ENCODE results near the gene S100B.

The S100B gene

DNA sequence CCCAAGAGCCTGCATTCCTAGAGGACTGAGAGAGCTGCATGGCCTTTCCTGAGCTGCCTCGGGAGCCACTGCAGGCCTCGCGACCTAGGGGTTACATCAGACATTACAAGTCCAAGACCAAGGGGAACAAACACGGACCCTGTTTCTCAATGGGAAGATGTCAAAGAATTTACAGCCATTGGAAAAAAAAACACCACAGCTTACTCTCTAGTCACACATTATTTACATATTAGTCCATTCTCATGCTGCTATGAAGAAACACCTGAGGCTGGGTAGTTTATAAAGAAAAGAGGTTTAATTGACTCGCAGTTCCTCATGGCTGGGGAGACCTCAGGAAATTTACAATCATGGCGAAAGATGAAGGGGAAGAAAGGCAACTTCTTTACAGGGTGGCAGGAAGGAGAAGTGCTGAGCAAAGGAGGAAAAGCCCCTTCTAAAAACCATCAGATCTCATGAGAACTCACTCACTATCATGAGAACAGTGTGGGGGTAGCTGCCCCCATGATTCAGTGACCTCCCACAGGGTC lies 22.2 kb upstream of the S100B start:
- no peak for DNase-seq

DNA sequence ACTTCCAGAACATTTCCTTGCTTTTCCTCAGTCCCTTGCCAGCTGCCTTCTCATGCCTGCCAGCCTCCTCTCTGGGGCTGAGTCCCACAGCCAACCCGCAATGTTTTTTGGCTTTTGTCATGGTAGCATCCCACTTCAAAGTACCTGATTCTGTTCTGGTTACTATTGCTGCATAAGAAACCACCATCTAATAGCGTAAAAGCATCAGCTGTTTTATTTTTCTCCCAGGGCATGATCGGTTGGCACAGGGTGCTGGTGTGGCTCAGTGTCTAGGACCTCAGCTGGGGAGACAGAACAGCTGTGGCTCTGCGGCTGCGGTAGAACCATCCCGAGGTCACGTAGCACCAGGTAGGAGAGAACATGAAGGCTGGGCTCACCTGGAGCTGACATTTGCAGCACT lies 21.7 kb upstream of the S100B start:
- no peak for DNase-seq

DNA sequence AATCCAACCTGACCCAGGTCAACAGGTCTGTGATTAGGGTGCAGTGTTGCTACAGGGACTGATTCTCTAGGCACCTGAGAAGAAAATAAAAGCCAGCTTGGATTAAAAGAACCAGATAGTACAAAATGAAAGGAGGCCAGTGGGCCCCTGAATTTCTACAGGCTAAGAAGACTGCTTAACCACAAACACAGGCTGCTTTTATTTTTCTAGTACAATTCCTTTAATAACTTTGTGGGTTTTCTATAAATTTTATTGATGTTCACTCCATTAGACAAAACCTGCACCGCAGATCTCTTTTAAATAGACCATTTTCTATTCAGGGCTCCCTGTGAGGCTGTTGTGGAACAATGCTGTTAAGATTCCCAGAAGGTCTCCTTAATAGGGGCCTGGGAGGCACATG lies 20.9 kb upstream of the S100B start:
- DNase-seq = no peak

DNA sequence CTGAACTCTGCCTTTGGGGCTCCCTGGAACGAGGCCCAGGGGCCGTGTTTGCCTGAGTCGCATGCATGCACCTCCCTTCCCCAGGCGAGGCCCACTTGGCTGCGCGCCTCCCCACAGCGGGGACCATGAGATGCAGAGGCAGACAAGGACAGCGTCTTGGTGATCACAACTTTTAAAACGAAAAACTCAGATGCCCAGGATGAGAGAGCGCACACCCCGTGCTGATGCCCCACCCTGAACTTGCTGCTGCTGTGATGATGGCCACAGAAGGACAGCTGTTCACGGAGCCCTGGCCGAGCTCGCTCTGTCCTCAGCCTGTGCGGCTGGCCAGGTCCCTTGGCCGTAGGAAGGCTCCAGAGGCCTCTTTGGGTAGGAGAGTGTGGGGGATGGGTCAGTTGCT lies 19.2 kb upstream of the S100B start:
- DNase-seq = no peak

DNA sequence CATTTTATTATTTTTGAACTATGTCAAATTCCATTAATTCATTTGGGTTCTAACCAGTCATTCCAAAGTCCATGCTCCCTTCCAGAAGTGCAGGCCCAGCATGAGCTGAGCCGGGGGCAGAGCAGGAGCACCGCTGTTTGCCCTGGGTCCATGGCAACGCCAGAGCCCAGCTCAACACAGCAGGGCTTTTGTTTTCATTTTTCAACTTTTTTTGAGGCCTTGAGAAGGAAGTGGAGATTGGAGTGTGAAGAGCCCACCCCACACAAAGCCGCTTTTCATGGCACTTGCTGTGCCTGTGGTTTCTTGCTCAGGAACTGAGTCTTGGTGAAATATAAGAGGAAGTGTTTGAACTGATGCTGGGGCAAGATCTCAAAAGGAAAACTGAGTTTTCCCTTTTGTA lies 17.3 kb upstream of the S100B start:
- DNase-seq = no peak

DNA sequence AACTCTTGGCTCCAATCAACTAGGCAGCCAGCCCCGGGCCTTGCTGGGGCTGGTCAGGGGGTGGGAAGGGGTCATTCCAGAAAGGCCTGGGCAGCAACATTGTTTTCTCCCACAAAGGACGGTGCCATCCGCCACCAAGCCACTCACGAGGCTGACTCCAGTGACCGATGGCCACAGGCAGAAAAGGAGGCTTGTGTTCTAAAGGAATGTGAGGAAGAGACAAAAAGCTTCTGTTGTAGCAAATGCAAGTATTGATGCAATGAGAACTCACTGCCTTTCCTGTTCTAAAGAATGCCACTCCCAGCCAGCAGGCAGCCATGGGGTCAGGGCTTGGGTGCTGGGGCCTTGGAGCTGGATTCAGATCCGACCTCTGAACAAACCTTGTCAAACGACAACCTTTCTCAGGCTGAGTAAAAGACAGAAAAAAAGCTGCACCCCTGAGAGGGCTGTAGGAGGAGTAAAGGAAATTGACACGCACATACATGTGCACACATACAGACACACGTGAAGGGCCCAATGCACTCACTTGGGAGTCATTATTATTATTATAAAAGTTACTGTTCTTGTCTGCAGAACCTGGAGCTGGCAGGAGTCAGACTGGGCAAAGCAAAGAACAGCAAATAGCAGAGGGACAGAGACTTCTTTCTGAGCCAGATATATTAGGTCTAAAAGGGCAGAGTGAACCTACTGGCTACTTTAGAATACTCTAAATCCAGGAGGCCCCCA lies 16.7 kb upstream of the S100B start:
- no peak for DNase-seq

DNA sequence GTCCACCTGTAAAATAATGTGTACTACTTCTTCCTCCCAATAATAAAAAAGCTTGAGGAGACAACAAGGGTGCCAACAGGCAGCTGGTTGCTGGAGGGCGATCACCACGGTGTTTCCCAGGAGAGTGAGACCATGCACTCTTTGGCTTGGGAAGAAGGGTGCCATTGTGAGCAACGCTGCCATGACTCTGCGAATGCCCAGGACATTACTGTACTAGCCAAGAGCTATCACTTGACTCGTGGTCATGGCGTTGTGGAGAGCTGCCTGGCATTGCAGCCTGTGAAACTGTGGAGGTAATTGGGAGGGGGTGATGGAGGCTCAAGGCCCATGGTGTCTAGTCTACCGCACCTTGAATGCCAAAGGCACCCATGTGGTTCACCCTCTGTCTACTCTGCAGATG lies 16.0 kb upstream of the S100B start:
- no peak for DNase-seq

DNA sequence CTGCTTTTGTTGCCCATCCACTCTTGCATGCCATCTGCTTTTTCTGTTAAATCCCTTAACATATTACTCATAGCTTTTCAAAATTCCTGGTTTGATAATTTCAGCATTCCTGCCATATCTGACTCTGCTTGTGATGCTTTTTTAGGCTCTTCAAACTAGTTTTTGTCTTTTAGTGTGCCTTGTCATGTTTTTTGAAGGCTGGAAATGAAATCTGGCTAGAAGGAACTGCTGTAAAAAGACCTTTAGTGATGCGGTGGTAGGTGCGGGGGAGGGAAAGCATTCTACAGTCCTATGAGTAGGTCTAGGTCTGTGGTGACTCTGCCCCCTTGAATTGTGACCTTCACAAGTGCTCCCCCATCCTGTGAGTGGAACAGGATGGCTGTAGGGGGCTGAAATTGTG lies 15.0 kb upstream of the S100B start:
- DNase-seq = no peak

DNA sequence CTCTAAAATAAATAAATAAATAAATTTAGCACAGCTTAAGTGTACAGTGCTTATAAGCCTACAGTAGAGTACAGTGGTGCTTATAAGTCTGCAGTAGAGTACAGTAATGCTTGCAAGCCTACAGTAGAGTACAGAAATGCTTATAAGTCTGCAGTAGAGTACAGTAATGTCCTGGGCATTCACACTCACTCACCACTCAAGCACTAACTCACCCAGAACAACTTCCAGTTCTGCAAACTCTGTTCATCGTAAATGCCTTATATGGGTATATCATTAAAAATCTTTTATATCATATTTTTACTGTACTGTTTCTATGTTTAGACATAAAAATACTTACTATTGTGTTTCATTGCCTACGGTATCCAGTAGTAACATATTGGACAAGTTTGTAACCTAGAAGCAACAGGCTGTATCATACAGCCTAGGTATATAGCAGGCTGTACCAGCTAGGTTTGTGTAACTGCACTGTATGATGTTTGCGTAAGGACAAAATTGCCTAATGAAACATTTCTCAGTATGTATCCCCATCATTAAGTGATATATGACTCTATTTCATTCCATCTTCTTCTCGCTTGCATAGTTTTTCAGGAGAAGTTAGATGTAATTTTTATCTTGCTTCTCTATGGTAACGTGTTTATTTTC lies 14.0 kb upstream of the S100B start:
- DNase-seq = no peak

DNA sequence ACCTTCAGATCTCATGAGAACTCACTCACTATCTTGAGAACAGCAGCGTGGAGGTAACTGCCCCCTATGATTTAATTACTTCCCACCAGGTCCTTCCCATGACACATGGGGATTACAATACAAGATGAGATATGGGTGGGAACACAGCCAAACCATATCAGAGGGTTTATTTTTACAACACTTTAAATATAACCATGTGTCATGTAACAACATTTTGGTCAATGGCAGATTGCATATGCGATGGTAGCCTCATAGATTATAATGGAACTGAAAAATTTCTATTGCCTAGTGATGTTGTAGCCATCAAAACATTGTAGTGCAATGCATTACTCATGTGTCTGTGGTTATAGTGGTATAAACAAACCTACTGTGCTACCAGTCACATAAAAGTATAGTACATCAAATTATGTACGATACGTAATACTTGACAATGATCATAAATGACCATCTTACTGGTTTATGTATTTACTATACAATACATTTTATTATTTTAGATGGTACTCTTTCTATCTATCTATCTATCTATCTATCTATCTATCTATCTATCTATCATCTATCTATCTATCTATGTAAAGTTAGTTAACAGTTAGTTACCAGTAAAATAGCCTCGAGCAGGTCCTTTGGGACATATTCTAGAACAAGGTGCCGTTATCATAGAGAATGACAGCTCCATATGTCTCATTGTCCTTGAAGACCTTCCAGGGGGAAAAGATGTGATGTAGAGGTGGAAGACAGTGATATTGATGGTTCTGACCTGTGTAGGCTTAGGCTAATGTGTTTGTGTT lies 12.6 kb upstream of the S100B start:
- DNase-seq = no peak

DNA sequence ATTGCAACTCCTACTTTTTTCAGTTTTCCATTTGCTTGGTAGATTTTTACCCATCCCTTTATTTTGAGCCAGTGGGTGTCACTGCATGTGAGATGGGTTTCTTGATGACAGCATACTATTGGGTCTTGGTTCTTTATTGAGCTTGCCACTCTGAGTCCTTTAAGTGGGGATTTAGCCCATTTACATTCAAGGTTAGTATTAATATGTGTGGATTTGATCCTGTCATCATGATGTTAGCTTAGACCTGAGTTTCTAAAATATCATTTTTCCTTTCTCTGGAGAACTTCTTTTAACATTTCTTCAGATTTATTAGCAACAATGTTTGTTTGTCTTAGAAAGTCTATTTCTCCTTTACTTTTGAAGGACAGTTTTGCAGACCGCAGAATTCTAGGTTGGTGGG lies 11.8 kb upstream of the S100B start:
- no peak for DNase-seq

DNA sequence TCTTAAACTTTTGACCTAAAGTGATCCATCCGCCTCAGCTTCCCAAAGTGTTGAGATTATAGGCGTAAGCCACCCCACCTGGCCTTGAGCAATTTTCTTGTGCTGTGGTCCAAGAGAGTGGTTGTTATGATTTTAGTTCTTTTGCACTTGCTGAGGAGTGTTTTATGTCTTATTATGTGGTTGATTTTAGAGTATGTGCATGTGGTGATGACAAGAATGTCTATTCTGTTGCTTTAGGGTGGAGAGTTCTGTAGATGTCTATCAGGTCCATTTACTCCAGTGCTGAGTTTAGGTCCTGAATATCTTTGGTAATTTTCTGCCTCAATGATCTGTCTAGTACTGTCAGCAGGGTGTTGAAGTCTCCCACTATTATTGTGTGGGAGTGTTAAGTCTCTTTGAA lies 11.2 kb upstream of the S100B start:
- no peak for DNase-seq

DNA sequence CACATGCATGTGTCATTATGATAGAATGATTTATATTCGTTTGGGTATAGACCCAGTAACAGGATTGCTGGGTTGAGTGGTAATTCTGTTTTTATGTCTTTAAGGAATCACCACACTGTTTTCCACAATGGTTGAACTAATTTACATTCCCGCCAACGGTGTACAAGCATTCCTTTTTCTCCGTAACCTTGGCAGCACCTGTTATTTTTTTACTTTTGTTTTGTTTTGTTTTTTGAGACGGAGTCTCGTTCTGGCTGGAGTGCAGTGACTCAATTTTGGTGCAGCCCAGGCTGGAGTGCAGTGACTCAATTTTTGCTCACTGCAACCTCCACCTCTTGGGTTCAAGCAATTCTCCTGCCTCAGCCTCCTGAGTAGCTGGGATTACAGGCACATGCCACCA lies 8.5 kb upstream of the S100B start:
- no peak for DNase-seq

DNA sequence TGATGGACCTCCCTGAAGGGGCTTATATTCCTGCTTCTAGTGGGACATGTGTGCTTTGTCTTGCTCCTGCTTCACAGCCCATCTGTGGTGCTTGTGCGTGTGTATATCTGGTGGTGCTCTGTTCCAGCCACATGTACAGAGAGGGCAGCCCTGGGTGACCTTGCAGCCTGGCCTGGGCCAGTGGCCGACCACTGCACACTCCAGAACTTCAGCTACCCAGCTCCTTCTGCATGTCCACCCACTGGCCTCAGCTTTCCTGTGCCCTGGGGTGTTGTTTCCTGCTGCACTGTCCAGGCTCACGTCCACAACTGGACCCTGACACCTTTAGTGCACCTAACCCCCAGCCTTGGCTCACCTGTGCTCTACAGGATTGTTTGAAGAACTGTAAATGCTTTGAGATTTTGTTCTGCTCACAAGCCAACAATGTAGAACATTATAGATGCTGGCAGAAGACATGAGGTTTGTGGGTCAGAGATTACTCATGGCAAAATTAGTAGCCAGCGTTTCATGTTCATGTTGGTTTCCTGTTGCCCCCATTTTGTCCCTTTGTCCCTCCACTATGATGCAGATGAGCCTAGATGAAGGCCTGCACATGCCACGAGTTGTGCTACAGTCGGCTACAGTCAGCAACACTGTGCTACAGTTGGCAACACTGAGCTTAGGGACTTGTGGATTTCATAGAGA lies 5.3 kb upstream of the S100B start:
- no peak for DNase-seq

DNA sequence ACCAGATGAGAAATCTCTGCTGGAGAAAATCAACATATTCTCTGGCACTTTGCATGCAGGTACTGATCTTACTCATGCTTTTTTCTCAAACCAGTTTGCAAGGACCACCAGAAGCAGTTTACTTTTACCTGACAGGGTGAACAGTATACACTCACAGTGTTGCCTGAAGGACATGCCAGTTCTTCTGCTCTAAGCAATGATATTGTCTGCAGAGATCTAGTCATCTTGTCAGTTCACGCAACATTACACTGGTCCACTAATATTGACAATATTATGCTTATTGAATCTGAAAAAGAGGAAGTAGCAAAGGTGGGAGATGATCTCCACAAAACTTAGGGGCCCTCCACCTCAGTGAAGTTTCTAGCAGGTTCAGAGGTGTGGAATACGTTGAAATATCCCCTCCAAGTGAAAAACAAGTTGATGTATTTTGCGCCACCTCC lies 3.8 kb upstream of the S100B start:
- DNase-seq = no peak

DNA sequence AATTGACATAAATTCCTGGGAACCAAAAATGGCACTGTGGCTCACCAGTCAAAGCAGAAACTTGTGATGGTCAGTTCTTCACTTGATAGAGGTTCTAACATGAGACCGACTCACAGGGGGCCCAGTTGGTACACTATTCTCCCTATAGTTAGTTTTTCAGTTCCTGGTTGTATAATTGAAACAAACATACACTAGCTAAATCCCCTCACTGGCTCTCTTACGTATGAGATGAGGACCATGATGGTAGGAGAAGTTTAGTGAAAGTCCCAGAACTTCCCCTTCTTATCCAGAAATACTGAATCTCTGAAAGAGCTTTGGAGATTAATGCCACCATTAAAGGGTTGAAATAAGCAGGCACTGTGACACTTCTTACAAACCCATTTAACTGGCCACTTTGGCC lies 2.8 kb upstream of the S100B start:
- DNase-seq = no peak

DNA sequence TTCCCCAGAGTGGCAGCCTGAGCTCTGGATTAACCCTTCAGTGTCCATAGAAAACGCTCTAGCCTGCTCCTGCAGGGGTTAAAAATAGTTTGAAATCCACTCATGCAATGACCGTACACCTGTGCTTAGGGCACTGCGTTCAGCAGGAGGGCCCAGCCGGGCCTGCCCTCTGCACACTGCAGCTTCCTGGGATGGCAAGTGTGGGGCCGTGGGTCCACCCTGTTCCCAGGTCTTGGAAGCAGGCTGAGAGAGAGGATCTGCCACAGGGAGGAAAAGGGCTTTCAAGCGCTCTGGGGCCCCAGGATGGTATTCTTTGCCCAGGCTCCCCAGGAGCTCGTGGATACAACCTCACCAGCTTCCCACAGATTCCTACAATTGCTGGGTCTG lies 1.5 kb upstream of the S100B start:
- no peak for DNase-seq

DNA sequence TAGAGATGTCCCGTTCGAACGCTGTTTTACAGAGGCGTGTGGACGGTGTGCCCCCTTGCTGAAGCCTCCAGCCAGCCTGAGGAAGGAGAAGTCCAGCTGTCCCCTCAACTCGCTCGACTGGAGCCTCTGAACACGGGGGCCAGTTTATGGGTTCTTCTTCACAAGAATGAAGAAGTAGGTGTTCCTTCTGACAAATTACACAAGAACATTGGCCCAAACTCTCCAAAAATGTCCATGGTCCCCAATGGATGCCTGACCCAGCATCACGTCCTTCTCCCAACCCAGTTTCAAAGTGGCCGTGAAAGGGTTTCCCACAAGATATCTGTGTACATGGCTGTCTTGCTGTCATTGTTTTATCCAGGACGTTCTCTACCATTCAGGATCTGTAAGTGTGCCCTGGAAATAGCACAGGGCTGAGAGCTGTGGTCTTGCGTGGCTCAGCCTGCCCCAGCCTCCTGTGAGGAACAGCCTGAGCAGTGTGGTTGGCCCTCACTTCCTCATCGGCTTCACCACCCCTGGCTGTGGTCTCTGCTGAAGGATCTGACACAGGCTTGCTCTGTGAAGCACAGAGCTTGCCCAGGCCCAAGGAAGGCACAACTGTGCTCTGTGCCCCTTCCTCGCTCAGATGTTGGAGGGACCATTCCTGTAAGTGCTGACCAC lies 1.0 kb upstream of the S100B start:
- DNase-seq = peak; percentile 46

DNA sequence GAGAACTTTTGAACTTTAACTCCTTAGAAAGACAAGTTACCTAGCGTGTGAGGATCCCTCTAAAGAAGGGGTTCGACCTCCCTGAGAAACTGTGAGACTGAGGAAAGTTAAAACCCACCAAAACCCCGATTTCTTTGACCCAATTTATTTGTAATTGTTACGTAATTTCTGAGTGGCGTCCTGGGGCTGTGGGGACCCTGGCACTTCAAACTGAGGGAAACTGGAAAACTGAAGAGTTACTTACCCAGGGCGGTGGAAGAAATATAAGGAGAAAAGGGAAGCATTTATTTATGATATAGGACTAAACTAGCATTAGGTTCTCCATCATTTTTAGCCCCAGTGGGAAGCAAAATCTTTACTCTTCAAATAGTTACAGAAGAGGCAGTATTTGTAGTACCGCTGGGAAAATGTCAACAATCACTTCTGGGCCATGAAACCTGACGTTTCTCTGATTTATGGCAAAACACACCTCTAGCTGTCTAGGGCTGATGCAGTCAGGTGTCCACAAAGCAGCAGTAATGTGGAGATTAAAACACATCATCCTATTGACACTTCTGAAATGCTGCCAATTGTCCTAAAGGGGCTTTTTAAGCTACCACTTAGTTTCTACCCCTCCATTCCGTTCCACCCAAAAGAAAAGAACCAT lies 430 bp downstream of the S100B start:
- DNase-seq = no peak

DNA sequence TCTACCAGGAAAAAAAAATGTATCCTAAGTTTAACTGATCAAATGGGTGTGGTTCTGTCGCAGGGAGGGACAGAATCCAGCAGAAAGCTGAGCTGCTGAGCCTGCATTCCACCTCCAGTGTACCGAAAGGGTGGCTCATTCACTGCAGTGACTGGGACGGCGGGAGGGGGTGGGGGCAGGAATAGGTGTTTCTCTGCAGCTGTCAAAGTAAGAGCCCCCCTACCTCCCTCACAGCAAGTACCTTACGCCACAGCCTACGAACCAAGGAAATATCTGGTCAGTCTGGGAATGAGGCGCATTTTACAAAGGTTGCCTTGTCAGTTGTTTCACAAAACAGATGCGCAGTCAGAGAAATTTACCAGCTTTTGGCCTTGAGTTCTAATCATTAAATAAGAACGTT lies 1.7 kb downstream of the S100B start:
- no peak for DNase-seq

DNA sequence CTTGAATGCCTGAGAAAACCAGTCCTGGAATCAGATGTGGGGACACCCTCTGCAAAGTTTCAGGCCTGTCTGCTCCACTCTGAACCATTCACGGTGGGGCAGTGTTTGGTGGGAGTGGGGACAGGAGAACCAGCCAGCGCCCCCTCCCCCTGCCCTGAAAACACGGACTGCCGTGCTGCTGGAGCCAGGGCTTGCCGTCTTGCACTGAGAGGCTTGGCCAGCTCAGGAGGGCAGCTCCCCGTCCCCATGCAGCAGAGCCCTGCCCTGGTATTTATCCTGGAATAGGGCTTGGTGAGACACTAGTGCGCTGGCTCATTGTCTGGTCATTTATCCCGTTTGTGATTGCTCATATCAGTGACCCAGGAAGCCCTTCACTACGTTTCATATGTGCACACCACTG lies 3.9 kb downstream of the S100B start:
- no peak for DNase-seq

DNA sequence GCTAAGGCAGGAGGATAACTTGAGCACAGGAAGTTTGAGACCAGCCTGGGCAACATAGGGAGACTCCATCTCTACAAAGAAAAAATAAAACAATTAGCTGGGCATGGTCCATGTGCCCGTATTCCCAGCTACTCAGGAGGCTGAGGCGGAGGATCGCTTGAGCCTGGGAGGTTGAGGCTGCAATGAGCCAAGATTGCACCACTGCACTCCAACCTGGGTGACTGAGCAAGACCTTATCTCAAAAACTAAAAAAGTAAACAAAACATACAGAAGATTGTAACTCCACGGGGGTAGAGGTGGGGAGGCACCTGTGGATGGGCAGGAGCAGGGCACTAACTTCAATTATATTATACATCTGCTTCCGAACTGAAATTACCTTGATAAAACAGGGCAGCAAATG lies 4.6 kb downstream of the S100B start:
- no peak for DNase-seq

All from activated CD8-positive, alpha-beta memory T cell treated with anti-CD3 and anti-CD28 coated beads, Interleukin-2, amount 50 U/mL, for 4 hours (primary cell).